Inflammatory macrophage (primary cell): ENCODE measurements around the gene ARL2BP.

ENCODE experiments used
- DNase-seq, 2 donors: peaks; one replicate each; pipeline ENCODE4 v3.0.0-alpha.2; 2020 to 2022

Gene ARL2BP

GRCh38 chr16:57235128-57236021 lies 9.7 kb upstream of the ARL2BP start:
- peak; percentile 6 to 28 for DNase-seq

GRCh38 chr16:57236022-57236350 lies 9.1 kb upstream of the ARL2BP start:
- no peak for DNase-seq

- DNase-seq = no peak
Observed at GRCh38 chr16:57238682-57239081, 6.4 kb upstream of the ARL2BP start.

- DNase-seq = no peak
Observed at GRCh38 chr16:57239107-57239506, 6.0 kb upstream of the ARL2BP start.

- peak; percentile 50 to 53 for DNase-seq
Observed at GRCh38 chr16:57240851-57241250, 4.2 kb upstream of the ARL2BP start.

- no peak for DNase-seq
Observed at GRCh38 chr16:57242650-57243049, 2.4 kb upstream of the ARL2BP start.

GRCh38 chr16:57244463-57244766 lies 644 bp upstream of the ARL2BP start:
- DNase-seq = no peak

- no peak for DNase-seq
Observed at GRCh38 chr16:57245472-57246113, 534 bp downstream of the ARL2BP start.

GRCh38 chr16:57251352-57251751 lies 6.3 kb downstream of the ARL2BP start:
- no peak for DNase-seq

- DNase-seq = no peak
Observed at GRCh38 chr16:57252148-57252721, 7.2 kb downstream of the ARL2BP start.

- DNase-seq = no peak
Observed at GRCh38 chr16:57253466-57253865, 8.4 kb downstream of the ARL2BP start.

- DNase-seq = no peak
Observed at GRCh38 chr16:57255686-57256415, 10.8 kb downstream of the ARL2BP start.

- no peak for DNase-seq
Observed at GRCh38 chr16:57256601-57257395, 11.7 kb downstream of the ARL2BP start.

GRCh38 chr16:57257455-57258070 lies 12.5 kb downstream of the ARL2BP start:
- no peak for DNase-seq

GRCh38 chr16:57258226-57258909 lies 13.3 kb downstream of the ARL2BP start:
- DNase-seq = no peak

- no peak for DNase-seq
Observed at GRCh38 chr16:57258910-57259475, 13.9 kb downstream of the ARL2BP start.

GRCh38 chr16:57260294-57260929 lies 15.4 kb downstream of the ARL2BP start:
- no peak for DNase-seq

GRCh38 chr16:57261806-57262205 lies 16.7 kb downstream of the ARL2BP start:
- DNase-seq = no peak

- DNase-seq = no peak
Observed at GRCh38 chr16:57262841-57263540, 17.9 kb downstream of the ARL2BP start.
